ENCODE data around the gene WWOX.

GRCh38 chr16:79079656-79080420, 980.4 kb downstream of the WWOX start:
- TF ChIP-seq CTCF (conservative IDR thresholded peaks at IDR 0.05; ENCODE audit: low read depth, low read length): no peak
- no peak for TF ChIP-seq RFX5 (IDR thresholded peaks at IDR 0.05; ENCODE audit: low read depth, low read length)
- no peak for TF ChIP-seq MAFK (IDR thresholded peaks at IDR 0.05; ENCODE audit: low read depth, low read length)
- TF ChIP-seq RAD21 (IDR thresholded peaks at IDR 0.05; ENCODE audit: low read length): no peak
